ENCODE data around the gene TNFAIP3.

The TNFAIP3 gene

GRCh38 chr6:137904822-137905617 is 38.0 kb downstream of the TNFAIP3 start:
- no peak for DNase-seq

- DNase-seq = no peak
Measured at GRCh38 chr6:137906020-137906472, 39.0 kb downstream of the TNFAIP3 start.

GRCh38 chr6:137907170-137907569 is 40.1 kb downstream of the TNFAIP3 start:
- no peak for DNase-seq

- no peak for DNase-seq
Measured at GRCh38 chr6:137909533-137909932, 42.5 kb downstream of the TNFAIP3 start.

GRCh38 chr6:137910424-137910834 is 43.4 kb downstream of the TNFAIP3 start:
- DNase-seq = no peak

- no peak for DNase-seq
Measured at GRCh38 chr6:137910843-137911456, 43.9 kb downstream of the TNFAIP3 start.

GRCh38 chr6:137911675-137912191 is 44.7 kb downstream of the TNFAIP3 start:
- no peak for DNase-seq

- DNase-seq = no peak
Measured at GRCh38 chr6:137912813-137913212, 45.8 kb downstream of the TNFAIP3 start.

- DNase-seq = no peak
Measured at GRCh38 chr6:137913434-137913833, 46.4 kb downstream of the TNFAIP3 start.

- no peak for DNase-seq
Measured at GRCh38 chr6:137913996-137914529, 47.0 kb downstream of the TNFAIP3 start.

GRCh38 chr6:137914530-137915193 is 47.6 kb downstream of the TNFAIP3 start:
- no peak for DNase-seq

GRCh38 chr6:137915790-137916189 is 48.7 kb downstream of the TNFAIP3 start:
- no peak for DNase-seq

GRCh38 chr6:137917551-137918325 is 50.7 kb downstream of the TNFAIP3 start:
- no peak for DNase-seq

GRCh38 chr6:137919502-137919823 is 52.4 kb downstream of the TNFAIP3 start:
- DNase-seq = no peak

GRCh38 chr6:137919837-137920730 is 53.0 kb downstream of the TNFAIP3 start:
- DNase-seq = no peak

- no peak for DNase-seq
Measured at GRCh38 chr6:137921823-137922222, 54.8 kb downstream of the TNFAIP3 start.

- DNase-seq = no peak
Measured at GRCh38 chr6:137923866-137924653, 57.0 kb downstream of the TNFAIP3 start.

- DNase-seq = no peak
Measured at GRCh38 chr6:137925141-137925698, 58.2 kb downstream of the TNFAIP3 start.

GRCh38 chr6:137926207-137926731 is 59.2 kb downstream of the TNFAIP3 start:
- DNase-seq = no peak

GRCh38 chr6:137926985-137927384 is 59.9 kb downstream of the TNFAIP3 start:
- DNase-seq = no peak

Measured in KG1 (cell line).